HG02642 (cell line): ENCODE data around the gene KCNE4.
A peak's percentile ranks its signal among the peaks of the same experiment; 100 is the strongest.

Experiments
- ATAC-seq: cut with Tn5 transposase; IDR thresholded peaks from one replicate; pipeline ENCODE4 v1.9.1; 2021; ENCODE audit warnings: mild to moderate bottlenecking; ENCODE audit not compliant: unreplicated experiment, poor library complexity

The KCNE4 gene, protein sequence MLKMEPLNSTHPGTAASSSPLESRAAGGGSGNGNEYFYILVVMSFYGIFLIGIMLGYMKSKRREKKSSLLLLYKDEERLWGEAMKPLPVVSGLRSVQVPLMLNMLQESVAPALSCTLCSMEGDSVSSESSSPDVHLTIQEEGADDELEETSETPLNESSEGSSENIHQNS

DNA sequence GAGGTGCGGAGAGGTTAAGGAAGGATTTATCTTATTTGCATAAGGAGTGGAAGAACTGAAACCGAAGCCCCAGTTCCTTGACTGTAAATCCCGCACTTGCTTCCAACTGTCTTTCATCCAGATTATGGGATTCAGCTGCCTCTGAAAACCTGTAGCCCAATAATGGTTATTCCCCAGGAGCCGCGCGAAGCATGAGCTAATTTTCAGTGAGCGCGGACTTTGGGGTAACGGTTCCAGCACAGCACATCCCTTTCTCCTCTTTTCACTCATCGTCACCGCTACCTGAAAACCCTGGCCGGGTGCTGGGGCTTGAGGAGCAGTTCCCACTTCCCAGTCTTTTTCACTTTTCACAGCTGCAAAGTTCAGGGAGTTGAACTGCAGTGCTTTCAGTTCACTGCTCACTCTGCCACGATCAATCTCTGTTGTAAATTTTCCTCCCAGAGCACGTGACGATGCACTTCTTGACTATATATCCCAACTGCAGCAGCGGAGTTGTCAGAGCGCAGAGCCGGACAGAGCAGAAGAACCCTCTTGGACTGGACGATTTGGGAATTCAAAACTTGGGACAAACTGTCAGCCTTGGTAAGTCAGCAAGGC lies at the start of gene KCNE4:
TSS of gene KCNE4 (plus strand) at position 498 of the 597 bp plus-strand sequence. CDS start 641 bp downstream, outside the sequence.
- no peak for ATAC-seq

DNA sequence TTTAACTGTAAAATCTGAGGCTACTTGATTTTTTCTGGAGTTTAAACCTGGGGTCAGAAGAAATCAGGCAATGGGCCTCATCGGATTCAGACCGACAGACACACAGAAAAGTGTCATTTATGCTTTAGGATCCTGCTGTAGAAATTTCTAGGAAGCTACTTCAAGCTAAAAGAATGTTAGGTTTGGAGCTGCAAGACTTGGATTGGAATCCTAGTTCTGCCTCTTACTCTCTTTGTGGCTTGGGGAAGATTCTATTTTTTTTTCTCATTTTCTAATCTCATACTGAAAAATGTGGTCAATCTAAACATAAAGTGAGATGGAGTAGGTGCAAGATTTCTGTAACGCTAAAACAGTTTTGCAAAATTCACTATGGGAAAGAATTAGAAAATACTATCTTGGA lies 48.8 kb upstream of the KCNE4 start:
- no peak for ATAC-seq

DNA sequence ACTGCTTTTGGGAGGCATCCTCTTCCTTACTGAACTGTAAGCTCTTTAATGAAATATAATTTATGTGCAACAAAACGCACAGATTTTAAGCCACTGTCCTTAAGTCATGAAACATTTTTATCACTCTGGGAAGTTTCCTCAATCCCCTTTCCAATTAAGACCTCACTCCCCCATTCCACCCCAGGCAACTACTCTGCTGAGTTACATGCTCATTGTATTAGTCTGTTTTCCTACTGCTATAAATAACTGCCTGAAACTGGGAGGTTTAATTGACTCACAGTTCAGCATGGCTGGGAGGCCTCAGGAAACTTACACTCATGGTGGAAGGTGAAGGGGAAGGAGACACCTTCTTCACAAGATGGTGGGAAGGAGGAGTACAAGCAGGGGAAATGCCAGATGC lies 46.5 kb upstream of the KCNE4 start:
- ATAC-seq, result no peak

DNA sequence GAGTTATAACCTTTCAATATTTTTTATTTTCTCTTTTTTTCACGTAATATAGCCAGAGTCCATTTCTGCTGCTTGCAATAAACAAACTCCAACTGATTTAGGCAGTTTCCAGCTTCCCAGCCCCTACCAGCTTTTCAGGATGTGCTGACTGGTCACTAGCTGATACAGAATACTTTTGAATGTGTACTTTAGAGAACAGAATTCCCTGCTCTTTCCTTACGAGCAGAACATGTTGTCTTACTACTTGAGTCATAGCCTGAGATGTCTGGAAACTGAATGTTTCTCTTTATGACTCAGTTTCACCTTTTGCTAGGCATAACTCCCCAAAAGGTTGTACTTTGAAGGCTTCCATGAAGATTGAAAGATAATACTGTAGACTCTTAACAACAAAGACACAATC lies 44.5 kb upstream of the KCNE4 start:
- no peak for ATAC-seq

DNA sequence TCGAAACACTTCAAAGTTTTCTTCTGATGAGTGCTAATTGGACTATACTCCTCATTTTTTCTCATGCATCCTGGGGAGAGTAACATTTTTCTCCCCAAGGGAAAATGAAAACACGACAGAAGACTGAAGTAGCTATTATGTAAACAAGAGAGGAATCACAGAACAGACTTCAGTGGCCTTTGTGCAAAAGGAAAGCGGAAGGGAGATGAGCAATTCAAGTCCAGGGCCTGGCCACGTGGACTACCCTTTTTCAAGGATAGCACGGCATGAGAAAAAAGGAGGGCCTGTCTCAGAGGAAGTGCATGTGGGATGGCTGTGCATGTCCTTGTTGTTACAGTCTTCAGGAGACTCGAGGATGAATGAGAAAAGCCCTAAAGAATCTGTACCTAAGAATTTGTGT lies 43.8 kb upstream of the KCNE4 start:
- no peak for ATAC-seq

DNA sequence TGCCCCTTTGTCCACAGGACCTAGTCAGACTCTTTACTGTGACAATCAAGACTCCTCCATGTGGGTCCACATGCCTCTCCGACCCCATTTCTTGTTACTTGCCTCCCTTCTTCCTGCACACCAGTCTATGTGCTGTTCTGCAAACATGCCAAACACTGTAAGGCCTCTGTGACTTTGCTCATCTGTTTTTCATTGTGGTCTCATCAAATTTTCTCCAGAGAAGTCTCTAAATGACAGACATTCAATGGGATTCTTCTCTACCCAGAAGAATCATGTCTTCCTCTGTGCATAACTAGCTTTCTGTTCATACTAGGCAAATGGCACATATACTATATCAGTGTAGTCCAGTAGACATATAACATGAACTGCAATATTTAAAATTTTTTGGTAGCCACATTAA lies 43.0 kb upstream of the KCNE4 start:
- ATAC-seq, result no peak

DNA sequence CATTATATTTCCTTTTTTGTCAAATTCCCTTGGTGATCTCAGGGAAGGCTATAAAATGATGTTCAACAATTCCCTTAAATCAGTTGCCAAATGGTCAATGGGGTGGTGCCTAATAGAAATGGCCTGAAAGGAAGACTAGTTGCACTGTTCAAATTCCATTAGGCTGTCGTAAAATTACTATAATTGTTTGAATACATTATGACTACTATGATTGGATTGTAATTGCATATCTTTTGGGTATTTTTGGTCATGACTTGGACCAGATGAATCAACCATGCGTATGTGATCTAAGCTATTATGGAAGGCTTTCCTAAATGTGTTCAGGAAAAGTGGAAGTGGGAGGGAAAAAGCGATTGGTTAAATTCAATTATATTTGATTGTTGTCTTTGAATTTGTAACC lies 41.3 kb upstream of the KCNE4 start:
- ATAC-seq, result no peak

DNA sequence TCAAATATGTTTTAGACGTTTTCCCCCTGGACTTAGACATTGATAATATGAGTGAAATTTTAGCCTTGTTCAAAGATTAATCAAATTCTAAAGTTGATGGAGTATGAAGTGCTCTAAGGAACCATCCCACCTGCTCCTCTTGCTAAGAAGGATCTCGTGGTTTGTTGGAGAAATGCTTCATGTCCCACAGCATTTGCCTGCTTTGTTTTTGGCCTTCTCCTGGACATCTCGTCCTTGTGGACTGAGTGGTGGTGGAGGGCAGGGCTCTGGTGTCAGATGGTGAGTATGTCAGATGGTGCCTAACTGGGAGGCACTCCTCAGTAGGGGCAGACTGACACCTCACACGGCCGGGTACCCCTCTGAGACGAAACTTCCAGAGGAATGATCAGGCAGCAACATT lies 39.7 kb upstream of the KCNE4 start:
- ATAC-seq, result no peak

DNA sequence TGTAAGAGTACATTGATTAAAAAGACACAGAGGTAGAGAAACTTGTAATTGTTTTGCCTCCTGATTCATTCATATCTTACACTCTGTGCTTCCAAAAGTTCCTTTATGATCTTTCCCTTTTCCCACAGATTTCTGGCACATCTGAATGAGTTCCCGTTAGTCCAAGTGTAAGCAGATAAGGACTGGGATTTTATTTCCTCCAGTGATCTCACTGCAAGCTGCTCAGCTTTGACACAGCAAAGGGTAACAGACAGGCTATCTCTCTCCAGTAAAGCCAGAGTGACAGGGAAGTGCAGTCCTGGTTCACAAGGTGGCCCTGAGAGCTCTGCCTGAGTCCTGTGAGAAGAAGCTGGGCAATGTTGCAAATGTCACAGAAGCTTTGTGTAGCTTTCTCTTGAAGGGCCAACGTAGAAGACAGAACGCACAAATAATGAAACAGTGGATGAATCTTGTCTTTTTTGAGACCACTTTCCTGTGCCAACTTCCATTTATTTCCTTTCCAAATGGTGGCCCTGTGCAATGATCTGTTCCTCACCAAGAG lies 32.5 kb upstream of the KCNE4 start:
- no peak for ATAC-seq

DNA sequence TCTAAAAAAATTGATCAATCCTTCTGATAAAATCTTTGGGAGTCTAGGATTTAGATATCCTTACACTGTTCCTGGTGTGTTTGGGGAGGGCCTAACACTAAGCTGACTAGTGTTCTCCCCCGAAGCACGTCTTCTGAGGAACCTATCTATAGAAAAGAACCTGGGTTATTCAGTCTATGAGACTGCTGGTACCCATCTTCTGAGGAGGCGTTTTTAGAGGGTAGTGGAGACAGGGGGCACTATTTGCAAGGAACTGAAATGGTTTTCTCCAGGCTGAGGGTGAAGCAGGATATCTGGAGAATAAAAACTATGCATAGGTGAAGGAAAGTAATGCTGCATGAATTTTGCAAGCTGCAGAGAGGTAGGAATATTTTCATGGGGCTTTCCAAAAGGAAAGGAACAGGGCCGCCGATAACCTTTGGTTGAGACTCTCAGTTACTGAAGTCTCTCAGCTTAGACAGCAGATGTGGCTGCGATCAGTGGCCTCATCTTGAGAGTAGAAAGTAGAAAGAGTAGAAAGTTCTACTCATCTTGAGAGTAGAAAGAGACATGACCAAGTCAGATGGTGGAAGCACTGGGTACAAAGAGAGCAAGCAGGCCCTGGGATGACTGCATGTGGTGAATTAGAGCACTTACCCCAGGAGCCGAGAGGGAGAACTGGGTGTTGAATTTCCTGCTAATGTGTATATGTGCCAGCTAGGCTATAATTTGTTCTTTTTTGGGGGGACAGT lies 31.8 kb upstream of the KCNE4 start:
- peak; percentile 42 for ATAC-seq

DNA sequence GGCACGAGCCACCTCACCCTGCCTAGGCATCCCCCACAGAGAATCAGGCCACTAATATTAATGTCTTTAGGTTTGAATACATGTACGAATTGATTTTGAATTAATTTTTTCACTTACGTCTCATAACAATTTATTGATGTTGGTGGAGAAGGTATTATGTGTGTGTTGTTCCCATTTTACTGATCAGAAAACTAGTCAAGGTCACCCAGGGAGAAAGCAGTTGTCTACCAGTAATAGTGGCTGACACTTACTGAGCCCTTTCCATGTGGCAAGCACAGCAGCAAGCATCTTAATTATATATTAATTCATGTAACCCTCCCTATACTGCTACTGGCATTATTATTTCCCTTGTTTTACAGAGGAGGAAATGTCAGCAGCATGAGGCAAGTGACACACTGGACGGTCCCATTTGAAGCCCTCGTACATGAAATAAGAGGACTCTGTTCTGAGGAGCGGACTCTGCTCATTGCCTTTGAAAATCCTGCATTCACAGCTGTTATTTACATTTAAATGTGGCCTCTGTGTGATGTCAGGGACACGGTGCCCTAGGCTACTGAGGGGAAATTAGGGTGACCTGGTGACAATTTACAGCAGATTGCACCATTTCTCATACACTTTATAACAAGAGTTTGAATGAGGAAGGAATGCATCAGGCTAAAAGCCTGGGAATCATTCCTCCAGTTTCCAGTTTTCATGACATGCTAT lies 30.9 kb upstream of the KCNE4 start:
- no peak for ATAC-seq

DNA sequence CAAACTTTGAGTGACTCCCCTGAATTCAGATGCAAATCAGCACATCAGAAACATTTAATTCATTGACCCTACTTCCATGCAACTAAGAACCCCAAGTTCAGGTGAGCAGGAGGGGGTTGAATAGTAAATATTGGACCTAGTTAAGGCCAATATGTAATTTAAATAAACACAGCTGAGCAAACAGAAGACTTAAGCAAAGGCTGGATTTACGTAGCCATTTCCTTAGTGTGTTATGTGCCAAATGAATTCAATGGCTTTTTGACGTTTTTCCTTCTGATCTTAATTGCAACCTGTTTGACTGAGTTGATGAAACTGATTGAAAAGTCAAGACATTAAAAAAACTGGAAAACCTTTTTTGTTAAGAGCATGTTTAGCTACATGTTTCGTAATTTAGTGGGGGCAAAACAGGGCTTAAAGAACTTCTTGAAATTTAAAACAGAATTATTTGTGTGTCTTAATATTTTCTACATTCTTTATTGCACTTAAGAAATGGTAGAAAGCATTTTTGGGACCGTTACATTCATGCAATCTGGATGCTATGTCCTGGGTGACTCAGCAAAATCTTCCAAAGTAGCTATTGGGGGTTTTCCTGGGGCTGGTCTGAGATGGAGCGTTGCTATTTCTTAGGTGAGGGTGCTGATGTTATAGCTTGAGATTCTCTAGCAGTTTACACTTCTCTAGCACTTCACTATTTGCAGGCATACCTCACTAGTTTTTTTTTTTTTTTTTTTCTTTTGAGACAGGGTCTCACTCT lies 25.5 kb upstream of the KCNE4 start:
- ATAC-seq, result no peak

DNA sequence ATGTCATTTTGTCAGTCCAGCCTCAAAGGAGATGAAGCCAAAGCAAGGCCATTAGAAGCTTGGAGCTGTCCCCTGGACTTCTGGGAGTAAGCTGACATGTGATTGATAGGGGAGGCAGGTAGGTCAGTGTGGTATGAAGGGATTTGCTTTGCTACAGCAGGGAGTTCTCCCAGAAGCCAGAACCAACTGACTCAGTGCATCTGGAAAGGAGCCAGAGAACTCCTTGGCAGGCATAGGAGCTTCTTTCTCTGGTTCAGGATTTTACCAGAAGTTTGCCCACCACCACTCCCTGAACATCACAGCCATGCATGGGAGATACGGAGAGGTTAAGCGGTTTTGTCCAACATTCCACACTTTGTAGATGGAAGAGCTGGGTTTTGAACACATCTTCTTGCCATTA lies 24.5 kb upstream of the KCNE4 start:
- ATAC-seq, result no peak

DNA sequence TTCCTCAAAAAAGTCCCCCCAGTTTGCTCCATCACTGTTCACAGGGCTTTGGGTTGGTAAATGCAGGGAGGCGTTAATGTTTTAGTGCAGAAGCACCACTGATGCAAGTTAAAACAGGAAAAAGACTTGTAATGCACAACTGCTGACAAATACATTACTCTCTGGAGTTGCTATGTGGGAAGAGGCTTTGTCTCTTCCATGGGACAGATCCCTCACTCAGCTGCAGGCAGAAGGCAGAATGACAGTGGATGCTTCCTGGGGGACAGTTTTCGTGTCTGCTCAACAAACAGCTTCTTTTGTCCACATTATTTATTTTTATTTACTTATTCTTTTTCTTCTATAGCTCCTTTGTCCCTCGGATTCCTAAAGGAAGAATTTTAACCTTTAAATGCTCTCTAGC lies 22.7 kb upstream of the KCNE4 start:
- no peak for ATAC-seq

DNA sequence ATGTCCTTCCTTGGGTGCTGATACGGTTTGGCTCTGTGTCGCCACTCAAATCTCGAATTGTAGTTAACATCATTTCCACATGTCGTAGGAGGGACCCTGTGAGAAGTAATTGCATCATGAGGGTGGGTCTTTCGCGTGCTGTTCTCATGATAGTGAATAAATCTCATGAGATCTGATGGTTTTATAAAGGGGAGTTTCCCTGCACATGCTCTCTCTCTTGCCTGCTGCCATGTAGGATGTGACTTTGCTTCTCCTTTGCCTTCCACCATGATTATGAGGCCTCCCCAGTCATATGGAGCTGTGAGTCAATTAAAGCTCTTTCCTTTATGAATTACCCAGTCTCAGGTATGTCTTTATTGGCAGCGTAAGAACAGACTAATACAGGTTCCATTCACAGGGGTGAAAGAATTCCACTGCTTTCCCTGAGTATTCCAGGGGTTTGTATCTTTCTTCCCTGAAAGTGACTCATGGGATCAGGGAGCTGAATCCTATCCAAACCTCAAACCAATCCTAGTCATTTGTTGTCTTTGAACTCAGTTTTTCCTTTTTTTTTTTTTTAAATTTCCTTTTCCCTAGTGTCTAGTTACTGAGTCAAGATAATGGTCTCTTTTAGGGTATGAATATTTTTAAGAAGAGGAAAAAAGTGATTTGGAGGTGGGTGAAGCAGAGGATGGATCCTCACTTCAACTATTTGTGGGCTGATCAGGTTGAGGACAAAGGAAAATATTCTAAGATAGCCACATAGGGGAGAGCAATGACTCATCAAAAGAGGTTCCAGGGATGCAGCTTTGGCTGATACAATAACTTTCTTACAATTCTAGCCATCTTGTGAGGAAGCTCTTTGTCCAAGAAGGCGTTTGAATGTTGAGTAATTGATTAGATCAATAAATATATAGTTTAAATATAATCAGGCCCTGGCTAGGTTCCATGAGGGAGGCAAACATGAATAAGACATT lies 19.5 kb upstream of the KCNE4 start:
- no peak for ATAC-seq

DNA sequence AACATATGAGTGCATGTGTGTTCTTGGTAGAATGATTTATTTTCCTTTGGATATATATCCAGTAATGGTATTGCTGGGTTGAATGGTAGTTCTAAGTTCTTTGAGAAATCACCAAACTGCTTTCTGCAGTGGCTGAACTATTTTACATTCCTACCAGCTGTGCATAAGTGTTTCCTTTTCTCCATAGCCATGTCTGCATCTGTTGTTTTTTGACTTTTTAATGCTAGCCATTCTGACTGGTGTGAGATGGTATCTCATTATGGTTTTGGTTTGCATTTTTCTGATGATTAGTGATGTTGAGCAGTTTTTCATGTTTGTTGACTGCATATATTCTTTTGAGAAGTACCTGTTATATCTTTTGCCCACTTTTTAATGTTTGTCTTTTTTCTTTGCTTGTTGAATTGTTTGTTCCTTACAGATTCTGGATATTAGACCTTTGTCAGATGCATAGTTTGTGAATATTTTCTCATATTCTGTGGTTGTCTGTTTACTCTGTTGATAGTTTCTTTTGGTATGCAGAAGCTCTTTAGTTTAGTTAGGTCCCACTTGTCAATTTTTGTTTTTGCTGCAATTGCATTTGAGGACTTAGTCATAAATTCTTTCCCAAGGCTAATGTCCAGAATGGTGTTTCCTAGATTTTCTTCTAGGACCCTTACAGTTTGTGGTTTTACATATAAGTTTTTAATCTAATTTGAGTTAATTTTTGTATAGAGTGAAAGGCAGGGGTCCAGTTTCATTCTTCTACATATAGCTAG lies 17.6 kb upstream of the KCNE4 start:
- no peak for ATAC-seq

DNA sequence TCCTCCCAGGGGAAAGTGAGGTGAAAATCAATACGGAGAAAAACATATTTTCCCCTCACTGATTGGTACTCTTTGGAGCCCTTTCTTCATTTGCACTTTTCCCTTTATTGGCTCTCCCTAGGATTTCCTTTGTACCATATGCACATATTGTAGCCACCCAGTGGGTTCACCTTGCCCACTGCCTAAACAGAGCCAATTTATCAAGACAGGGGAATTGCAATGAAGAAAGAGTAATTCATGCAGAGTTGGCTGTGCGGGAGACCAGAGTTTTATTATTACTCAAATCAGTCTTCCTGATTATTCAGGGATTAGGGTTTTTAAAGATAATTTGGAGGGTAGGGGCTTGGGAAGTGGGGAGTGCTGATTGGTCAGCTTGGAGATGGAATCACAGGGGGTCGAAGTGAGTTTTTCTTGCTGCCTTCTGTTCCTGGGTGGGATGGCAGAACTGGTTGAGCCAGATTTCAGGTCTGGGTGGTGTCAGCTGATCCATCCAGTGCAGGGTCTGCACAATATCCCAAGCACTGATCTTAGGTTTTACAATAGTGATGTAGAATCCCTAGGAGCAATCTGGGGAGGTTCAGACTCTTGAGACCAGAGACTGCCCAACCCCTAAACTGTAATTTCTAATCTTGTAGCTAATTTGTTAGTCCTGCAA lies 15.1 kb upstream of the KCNE4 start:
- no peak for ATAC-seq

DNA sequence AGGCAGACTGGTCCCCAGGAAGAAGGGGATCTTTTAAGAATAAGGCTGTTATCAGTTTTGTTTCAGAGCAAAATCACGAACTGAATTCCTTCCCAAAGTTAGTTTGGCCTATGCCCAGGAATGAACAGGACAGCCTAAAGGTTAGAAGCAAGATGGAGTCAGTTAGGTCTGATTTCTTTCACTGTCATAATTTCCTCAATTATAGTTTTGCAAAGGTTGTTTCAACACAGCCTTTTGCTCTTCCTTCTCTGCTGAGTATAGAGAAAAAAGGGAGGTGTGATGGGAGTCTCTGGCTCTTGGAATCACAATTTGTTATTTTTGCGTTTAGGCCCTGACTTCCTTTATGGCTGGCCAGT lies 14.6 kb upstream of the KCNE4 start:
- ATAC-seq, result no peak
